GM21786 (cell line): ENCODE data around the gene ADCY4.
"Not testable (repeated sequence)": the region's sequence is repeated elsewhere in the genome, so short reads cannot be mapped to it uniquely, and the experiment has no call there.

ENCODE experiments used
- ATAC-seq: cut with Tn5 transposase; IDR thresholded peaks from one replicate; pipeline ENCODE4 v1.9.1; 2021; ENCODE audit not compliant: unreplicated experiment

The ADCY4 gene

DNA sequence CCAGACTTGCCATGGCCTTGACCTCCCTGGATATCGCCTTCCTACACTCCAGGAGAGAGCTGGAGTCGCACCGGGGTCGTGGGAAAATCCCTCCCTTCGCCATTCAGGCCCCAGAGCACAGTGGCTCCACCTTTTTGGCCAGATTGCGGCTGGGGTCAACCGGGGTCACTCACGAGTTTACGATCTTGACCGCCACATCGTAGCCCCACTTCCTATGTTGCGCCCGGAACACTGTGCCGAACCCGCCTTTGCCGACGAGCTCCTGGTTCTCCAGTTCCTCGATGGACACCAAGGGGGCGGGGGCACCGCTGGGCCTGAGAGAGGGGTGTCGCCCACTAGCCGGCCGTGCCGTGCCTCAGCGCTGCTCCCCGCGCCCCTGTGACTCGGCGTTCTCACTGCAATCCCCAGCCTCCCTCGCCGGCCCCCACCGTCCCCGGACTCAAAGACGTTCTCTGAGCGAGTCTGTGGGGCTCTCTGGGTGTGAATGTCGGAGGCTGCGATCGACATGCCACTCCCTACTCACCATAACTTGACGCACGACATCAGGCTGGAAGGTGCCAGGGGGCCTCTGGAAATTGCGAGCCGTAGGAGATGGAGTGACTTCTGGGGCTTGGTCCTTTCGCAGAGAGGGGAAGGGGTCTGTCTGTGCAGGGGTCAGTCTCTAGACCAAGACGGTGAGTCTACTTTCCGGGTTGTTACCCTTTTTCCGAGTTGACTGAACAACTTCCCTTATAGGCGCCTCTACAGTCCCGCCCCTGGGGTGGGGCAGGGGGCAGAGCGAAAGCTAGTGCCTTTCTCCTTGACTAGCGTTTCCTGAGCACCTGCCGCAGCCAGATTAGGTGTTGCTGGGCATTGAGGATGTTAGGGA is 4.6 kb upstream of the ADCY4 start, which contains the start of gene RIPK3:
TSS of gene RIPK3 (minus strand) at position 708 of the 868 bp plus-strand sequence. CDS start at position 543, 165 bp downstream.
- peak; percentile 93 for ATAC-seq

DNA sequence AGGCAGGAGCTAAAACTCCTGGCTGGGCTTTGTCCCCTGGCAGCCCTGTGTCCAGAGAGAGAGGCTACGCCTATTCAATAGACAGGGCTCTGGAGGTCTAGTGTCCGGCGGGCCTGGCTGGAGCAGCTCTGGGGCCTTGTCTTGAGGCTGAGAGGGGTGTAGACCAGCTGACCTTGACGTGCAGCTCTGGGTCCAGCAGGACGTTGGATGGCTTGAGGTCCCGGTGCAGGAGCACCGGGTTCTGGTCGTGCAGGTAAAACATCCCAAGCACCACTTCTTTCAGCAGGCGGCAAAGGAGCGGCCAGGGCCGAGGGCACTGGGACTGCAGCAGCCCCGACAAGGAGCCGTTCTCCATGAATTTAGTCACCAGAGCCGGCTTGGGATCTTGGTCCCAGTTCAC is 4.0 kb upstream of the ADCY4 start:
- ATAC-seq, result no peak

DNA sequence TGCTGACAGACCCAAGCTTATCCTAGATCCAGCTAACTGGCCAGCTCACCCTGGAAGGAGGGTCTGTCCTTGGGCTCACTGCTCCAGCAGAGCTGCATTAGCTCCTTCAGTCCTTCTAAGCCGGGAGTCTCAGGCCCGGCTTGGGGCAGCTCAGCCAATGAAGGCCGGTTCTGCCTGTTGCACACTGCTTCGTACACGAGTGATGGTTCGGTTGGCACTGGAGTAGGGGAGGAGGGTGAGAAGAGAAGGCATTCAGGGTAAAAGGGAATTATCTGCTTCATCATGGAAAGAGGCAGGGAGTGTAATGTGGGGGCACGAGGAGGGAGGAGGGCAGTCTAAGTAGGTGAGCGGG is 2.9 kb upstream of the ADCY4 start:
- no peak for ATAC-seq

DNA sequence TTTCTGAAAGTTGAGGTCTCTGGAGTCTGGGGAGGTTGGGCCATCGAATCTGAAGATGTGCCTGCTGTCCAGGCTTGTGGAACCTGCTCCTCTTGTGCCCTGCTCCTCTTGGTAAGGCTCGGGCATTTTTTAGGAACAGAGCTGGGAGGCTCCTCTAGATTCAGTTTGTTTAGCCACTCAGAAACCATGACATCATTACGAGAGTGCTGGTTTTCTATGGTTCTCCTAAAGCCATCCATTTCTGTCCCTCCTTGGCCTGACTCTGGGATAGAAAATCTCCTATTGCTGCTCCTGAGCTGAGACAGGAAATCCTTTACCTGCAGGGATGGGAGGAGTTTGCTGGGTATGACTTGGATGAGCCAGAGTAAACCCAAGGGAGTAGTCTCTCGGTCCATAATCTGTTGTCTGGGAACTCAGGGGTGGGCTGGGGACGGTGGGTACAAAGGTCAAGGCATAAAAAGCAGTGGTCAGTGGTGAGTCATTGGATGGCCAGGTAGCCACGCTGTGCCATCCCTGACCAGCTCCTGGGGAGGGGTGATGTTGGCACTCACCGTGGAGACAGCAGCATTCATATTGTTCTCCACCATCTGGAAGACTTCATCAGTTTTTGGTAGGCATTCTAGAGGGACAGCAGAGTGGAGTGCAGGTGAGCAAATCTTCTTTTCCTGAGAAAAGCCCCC is 2.4 kb upstream of the ADCY4 start:
- no peak for ATAC-seq

DNA sequence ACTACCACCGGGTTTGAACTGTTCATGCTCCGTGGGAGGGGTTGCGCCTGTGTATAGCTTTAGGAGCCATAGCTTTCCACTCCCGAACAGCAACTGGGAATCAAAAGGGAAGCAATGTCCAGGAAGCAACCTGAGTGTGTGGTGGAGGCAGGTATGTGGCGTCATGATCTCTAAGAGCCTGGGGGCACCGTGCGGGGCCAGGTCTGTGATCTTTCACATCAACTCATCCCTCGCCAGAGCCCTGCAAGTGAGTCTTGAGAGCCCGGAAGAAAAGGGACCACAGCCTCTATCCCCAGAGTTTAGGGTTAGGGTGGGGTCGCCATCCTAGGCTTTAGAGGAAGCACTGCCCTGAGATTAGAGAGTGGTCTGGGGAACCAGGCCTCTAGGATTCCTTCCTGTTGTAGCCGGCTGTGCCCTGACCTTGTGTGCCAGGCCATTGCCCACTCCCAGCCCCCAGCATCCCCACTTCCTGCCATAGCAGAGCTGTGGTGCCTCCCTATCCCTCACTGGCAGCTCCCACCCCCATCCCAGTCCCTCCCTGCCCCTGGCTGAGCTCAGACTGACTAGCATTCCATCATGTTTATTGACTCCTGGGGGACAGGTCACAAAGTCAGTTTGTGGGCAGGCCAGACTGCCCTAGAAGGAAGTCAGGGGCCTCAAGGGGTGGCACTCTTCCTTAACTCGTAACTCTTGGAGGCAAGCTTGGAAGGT is 745 bp upstream of the ADCY4 start:
- ATAC-seq, result no peak

DNA sequence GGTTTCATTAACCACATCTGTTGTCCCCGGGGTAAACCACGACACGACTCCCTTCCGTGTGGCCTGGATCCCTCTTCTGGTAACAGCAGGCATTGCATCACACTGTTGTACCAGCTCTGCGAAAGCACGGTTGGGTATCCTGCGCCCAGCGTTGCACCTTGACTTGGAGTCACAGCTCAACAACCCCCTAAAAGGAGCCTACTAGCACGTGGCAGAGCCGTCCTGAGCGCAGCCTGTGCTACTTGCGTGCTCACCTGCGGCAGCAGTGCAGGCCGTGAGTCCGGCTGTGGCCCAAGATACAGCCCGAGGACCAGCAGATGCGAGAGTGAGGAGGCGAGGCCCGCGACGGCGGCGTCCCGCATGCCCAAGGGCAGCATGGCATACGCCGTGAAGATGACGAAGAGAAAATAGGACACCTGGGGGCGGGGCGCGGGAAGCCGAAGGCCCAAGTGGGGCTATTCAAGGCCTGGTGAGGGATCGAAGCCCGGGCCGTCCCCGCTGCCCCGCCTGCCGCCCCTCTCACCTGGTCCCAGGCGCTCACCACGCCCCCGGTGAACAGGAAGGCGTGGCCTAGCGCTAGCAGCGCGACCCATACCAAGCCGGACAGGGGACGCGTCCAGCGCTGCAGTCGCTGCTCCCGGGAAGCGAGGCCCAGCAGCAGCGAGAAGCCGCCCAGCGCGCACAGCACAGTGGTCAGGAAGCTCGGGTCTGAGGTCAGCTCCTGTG is 2.4 kb downstream of the ADCY4 start:
- peak; percentile 66 for ATAC-seq

DNA sequence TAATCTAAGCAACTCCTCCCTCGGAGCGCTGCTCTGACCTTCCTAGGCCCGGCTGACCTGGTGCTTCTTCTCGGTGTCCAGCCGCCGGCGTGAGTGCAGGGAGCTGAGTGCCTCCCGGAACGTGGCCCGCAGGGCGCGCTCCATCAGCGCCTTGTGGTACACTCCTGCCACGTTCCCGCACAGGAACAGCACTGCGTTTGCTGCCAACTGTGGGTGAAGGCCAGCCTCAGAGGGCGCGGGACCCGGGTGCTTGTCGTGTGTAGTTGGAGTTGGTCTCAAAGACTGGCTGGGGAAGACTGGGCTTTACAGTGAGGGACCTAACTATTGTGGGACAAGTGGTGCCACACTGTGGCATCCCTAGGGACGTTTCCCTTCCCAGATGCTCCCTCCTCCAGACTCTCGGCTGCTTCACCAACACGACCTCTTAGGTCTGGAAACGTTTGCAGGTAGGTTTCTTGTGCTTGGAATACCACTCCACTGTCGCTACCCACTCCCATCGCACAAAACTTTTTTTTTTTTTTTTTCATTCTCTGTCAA is 3.1 kb downstream of the ADCY4 start:
- ATAC-seq, result no peak

DNA sequence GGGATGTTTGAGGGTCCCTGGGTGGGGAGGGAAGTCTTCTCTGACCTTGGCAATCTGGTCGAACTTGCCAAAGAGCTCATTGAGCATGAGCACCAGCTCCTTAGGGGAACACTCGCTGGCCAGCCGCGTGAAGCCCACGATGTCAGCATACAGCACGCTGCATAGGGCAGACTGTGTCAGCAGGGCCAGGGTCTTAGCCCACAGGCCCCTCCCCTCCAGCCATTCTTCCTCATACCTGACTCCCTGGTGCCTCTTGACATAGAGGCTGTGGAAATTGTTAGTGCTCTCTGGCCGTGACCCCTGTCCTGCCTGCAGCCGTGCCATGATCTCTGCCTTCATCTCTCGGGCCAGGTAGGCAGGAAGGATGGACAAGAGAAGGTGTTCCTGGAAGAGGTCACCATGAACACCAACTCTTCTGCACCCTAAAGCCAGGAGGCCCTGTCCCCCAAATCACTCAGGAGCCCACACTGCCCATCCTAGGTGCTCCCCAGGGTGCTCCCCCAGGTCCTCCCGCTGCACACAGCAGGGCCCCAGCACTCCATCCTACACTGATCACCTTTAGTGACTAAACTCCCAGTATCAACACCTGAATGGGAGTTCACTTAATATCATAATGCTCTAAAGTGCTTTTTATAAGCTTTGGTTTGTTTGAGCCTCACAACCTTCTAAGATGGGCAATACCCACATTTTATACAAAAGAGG is 3.7 kb downstream of the ADCY4 start:
- no peak for ATAC-seq

DNA sequence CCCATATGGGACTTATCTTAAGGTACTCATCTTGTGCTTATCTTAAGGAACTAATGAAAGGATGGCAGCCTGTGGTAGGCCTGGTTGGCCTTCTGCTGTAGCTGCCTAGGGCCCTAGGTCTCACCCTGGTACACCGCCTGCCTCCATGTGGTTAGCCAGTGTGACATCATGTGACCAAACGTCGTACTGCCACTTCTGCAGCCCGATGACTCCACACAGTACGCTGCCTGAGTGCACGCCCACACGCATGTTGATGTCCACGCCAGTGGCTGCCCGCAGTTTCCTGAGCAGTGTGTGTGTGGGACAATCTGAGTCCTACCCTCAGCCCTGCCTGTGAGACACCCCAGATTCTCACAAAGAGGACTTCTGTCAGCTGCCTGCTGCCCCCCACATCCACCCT is 5.1 kb downstream of the ADCY4 start:
- no peak for ATAC-seq

DNA sequence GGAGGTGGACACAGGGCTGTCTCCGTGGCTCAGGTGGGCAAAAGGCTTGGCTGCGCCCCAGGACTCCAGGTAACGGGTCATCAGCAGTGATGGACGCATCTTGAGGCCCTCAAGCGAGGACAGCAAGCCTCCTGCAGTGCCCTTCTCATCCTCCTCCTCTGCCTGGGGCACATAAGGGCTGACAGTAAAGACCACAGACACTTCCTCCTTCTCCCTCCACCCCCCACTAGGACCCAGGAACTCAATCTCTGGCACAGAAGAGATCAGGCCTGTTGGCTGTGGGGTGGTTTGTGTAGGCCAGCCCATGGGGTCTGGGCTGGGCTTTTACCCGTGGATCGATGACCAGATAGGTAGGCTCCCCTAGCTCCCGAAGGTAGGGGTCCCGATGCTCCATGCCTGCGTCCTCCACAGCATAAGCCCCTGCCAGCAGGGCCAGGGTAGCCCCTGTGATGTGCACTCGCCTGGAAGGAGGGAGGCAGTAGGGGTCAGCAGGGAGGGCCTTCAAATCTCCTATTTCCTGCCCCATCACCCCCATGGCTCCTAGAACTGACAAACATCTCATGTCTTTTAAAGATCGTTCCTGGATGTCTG is 5.7 kb downstream of the ADCY4 start:
- ATAC-seq, result no peak

DNA sequence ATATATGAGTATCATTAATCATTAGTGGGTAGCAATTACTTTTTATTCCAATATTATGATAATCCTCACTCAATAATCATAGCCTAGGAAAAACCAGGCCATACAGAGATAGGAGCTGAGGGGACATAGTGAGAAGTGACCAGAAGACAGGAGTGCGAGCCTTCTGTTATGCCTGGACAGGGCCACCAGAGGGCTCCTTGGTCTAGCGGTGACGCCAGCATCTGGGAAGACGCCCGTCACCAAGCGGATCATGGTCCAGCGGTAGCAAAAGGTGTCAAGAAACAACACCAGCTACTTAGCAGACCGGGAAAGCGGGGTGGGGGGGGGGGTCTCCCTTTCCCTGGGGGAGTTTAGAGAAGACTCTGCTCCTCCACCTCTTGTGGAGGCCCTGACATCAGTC is 7.0 kb downstream of the ADCY4 start:
- not testable (repeated sequence) for ATAC-seq

DNA sequence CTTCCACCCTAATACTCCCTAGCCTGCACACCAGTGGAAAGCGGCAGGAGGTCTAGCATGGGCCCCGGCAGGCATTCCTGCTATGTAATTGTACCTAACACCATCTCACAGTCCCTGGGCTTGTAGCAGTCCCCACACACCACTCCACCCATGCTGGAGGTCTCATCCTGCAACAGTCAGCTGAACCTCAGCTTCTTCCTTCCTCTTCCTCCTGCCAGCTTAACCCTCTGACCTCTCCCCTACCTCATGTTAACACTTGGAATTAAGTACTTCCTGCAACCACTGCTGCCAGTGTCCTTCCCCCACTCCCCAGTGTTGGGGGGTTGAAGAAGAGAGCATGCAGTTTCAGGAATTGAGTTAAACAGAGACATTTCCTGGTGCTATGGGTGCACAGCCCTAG is 7.6 kb downstream of the ADCY4 start:
- no peak for ATAC-seq

DNA sequence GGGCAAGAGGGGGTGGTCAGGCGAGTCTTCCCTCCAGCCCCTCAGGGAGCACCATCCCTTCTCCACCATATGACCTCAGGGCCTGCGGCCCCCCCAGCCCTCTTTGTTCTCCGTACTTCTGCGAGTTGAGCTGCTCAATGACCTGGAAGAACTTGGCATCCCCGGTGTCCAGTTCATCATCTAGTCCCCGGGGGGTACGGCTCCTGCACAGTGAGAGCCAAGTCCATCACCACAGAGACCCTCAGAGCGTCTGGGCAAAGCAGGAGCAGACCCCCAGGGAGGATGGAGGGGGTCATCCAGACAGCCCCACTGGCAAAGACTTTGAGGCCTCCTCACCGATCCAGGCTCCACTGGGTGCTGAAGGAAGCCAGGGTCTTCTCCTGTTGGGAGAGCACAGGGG is 8.9 kb downstream of the ADCY4 start:
- ATAC-seq, result no peak

DNA sequence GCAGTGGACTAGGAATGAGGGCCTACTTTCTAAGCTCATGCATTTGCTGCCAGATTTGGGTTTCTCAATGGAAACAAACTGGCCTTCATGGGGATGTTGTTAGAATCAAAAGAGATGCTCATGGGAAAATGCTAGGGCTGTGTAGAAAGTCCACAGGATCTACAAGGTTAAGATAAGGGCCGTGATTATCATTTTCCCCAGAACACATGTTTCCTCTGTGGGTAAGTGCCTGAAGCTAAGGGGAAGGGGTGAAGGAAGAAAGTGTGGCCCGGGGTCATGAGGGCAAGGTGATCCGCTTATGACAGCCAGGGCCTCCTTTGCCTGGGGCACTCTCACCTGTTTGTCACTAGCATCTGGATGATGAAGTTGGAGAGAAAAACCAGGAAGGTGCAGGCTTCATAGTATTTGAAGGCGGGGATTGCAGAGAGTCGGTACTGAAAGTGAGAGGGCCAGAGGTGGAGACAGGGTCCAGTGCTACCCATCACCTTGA is 9.8 kb downstream of the ADCY4 start:
- no peak for ATAC-seq

DNA sequence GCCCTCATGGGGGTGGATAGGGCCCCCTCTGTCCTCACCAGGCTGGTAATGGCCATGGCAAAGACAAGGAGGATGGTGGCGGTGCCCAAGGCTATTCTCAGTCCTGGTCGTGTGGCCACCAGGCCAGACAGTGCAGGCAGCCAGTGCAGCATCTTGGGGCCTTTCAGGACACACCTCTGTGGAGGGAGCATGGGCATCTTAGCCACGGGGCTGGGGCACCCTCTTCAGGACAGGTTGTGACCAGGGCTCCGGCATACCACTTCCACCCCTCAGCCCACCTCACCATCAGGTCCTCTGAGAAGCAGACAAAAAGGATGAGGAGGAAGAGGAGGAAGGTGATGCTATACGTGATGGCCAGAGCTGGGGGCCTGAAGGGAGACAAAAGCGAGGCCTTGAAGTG is 10.8 kb downstream of the ADCY4 start:
- no peak for ATAC-seq

DNA sequence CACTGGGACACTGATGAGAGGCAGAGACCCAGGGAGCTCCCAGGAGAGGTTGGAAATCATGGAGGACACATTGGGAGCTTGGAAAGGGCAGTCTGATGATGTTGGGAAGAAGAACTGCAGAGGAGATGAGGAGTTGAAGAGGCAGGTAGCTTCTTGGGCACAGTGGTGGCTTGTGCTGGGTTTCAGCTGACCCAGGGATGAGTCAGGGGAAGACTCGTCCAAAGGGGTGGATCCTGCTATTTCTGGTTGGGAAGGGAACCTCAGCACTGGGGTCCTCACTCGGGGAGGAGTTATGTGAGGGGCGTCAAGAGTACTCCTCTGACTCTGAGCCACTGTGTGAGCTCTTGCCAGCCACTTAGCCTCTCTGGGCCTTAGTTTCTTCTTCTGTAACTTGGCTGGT is 11.5 kb downstream of the ADCY4 start:
- no peak for ATAC-seq

DNA sequence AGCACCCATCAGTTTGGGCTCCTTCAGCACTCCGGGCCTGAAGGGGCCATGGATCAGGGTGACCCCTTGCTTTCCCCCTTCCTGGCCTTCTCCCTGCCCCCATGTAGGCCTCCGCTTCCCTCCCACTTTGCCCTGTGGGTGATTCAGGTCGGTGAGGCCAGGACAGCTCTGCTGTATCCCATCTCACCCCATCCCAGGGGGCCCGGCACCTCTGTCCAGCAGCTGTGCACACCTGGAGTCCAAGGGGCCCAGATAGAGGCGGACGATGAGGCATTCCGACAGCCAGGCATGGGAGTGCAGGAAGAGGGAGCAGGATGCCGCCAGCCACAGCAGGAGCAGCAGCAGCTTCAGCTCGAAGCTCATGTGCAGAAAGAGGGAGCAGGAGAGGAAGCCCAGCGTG is 12.2 kb downstream of the ADCY4 start:
- ATAC-seq, result no peak

DNA sequence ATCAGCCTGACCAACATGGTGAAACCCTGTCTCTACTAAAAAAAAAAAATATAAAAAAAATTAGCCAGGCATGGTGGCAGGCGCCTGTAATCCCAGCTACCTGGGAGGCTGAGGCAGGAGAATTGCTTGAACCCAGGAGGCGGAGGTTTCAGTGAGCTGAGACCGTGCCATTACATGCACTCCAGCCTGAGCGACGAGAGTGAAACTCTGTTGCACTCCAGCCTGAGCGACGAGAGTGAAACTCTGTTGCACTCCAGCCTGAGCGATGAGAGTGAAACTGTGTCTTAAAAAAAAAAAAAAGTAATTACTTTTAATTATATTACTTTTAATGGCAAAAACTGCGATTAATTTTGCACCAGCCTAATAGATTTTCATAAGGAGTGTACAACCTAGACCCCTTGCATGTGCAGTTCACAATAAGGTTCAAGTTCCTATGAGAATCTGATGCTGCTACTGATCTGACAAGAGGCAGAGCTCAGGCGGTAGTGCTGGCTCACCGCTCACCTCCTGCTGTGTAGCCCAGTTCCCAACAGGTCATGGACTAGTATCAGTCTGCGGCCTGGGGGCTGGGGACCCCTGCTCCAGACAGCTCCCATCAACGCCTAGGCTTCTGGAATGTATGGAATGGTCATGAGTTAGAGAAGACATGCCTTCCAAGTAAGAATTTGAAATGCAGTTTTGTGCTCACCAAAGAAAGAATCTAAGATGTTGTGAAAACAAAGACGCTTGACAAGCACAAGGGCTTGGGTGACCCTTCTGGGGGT is 13.5 kb downstream of the ADCY4 start:
- no peak for ATAC-seq
